GM12874 (cell line): ENCODE results near the gene CACNB4.

Experiments
- TF ChIP-seq, protein P1 (sequence below): IDR thresholded peaks from 2 replicates; pipeline ENCODE4 v1.5.1; 2011; ENCODE audit warnings: low read depth, mild to moderate bottlenecking, control low read depth, low read length, moderate library complexity; ENCODE audit not compliant: insufficient read depth

CACNB4 gene

GRCh38 chr2:152062125-152063091, 36.4 kb downstream of the CACNB4 start:
- TF ChIP-seq, protein P1, sequence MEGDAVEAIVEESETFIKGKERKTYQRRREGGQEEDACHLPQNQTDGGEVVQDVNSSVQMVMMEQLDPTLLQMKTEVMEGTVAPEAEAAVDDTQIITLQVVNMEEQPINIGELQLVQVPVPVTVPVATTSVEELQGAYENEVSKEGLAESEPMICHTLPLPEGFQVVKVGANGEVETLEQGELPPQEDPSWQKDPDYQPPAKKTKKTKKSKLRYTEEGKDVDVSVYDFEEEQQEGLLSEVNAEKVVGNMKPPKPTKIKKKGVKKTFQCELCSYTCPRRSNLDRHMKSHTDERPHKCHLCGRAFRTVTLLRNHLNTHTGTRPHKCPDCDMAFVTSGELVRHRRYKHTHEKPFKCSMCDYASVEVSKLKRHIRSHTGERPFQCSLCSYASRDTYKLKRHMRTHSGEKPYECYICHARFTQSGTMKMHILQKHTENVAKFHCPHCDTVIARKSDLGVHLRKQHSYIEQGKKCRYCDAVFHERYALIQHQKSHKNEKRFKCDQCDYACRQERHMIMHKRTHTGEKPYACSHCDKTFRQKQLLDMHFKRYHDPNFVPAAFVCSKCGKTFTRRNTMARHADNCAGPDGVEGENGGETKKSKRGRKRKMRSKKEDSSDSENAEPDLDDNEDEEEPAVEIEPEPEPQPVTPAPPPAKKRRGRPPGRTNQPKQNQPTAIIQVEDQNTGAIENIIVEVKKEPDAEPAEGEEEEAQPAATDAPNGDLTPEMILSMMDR, result no peak

GRCh38 chr2:152061383-152061782, 37.5 kb downstream of the CACNB4 start:
- TF ChIP-seq, protein P1, result no peak

DNA sequence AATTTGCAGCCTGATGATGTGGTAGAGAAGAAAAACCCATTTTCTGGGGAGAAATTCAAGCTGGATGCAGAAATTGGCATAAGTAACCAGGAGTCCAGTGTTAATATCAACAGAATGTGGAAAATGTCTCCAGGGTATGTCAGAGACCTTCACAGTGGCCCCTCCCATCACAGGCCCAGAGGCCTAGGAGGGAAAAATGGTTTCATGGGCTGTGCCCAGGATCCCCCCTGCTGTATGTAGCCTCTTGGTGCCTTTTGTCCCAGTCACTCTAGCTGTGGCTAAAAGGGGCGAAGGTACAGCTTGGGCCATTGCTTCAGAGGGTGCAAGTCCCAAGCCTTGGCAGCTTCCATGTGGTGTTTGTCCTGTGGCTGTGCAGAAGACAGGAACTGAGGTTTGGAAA, 40.2 kb downstream of the CACNB4 start:
- TF ChIP-seq, protein P1, result no peak

DNA sequence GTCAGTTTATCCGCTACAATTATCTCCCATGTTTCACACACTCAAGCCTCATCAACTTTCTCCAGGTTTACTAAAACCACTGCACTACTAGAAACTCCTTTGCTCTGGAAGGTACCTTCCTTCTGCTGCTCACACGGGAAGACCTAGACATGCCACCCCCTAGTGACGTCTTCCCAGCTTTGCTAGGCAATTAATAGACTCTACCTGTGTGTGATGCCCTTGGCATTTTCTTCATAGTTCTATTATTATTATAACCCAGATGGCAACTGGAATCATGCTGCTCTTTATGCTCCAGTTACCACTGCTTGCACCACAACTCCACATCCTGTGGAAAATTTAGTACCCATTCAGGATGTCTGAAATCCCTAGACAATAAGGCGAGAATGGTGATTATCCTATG, 42.4 kb downstream of the CACNB4 start:
- TF ChIP-seq, protein P1, result no peak

DNA sequence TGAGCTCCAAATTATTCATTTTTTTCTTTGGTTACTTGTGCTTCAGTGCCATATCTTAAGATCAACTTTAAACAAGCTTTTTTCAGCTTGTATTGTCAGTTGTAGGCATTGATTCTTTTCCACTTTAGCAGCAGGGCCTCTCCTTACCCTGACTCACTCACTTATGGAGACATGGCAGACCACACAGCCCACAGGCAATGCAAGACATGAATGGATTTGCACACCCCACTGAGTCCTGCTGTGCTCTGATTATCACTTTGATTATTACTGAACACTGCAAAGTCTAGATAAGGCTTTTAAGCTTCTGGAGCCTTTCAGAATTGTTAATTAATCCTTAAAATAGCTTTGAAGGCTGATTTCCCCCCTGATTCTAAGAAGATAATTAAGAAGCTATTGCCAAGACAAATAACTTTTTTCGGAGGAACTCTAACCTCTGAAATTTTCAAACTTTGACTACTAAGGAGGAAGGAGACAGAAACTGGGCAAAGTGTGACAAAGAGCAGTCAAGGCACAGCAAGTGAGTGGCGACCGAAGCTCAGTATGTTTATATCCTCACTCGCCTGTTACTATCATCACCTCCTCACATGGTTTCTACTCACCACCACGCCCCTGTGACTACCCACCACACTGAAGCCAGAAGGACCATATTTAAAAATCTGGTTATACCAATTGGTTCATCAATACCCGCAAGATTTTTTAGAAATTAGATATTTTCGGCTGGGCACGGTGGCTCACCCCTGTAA, 43.3 kb downstream of the CACNB4 start:
- TF ChIP-seq, protein P1, result no peak

DNA sequence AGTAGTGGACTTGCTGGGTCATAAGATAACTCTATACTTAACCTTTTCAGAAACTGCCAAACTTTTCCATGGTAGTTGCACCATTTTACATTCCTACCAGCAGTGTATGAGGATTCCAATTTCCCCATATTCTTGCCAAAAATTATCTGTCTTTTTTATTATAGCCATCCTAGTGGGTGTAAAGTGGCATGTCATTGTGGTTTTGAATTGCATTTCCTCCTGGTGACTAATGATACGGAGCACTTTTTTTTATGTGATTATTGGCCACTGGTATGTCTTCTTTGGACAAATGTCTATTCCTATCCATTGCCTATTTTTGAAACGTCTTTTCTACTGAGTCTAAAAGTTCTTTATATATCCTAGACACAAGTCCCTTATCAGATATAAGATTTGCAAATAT, 44.3 kb downstream of the CACNB4 start:
- TF ChIP-seq, protein P1, result no peak

DNA sequence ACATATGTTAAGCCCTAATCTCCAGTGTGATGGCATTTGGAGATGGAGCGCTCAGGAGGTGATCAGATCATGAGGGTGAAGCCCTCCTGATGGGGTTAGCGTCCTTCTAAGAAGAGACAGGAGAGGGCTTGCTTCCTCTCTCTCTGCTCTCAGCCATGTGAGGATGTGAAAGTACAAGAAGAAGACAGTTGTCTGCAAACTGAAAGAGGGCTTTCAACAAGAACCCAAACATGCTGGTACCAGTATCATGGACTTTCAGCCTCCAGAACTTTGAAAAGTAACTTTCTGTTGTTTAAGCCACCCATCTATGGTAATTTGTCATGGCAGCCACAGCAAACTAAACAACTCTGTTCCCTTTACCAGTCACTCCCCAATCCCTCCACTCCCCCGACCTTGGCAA, 47.4 kb downstream of the CACNB4 start:
- TF ChIP-seq, protein P1, result no peak
